Measurements from ENCODE around the gene PPM1D. TPM values are rescaled to one million over a fixed set of nuclear protein-coding genes. Genes with fewer than 3 reads are reported as not detected.

The PPM1D gene
- total RNA-seq, 1 donor: 15.6 TPM

DNA sequence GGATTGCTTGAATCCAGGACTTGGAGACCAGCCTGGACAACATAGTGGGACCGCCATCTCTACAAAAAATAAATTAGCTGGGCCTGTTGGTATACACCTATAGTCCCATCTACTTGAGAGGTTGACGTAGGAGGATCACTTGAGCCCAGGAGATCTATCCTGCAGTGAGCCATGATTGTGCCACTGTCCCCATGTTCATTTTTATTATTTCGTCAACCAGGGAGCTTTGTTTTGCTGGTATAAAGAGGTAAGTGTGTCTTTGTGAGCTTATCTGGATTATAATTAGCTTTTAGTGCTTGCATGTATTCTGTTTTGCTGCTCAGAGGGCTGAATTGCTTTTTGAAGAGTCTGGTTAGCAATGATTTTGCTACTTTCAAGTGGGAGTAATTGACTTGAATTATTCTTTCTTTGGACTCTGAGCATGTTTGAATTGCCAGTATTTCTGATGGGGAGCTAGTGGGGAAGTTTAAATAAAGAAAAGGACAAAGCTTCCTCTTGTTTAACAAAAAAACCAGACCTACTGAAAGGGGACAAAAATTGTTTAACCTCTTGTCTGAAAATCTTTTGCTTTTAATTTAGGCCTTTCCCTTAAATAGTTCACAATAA, 46.0 kb downstream of the PPM1D start:
- Histone ChIP-seq H4K20me1 (ENCODE audit: insufficient read depth, low read length) (peaks cover 11% of the 10 kb centered on the region), H3K4me3 (ENCODE audit: insufficient read depth, low read length) (no peak overlapping the region), H3K79me2 (ENCODE audit: insufficient read depth, low read length) (peaks cover 44% of the 10 kb centered on the region), H3K27ac (ENCODE audit: low read depth, low read length) (no peak overlapping the region), H2AFZ (ENCODE audit: low read length) (no peak overlapping the region), H3K4me1 (ENCODE audit: insufficient read depth, low read length) (peaks cover 5% of the 10 kb centered on the region), H3K27me3 (ENCODE audit: insufficient read depth, low read length) (no peaks in the 10 kb centered on the region), H3K4me2 (ENCODE audit: insufficient read depth, low read length) (no peak overlapping the region), H3K9me3 (ENCODE audit: low read depth, low read length) (no peaks in the 10 kb centered on the region), H3K36me3 (ENCODE audit: insufficient read depth, low read length) (peaks cover 22% of the 10 kb centered on the region)
- TF ChIP-seq CTCF (IDR thresholded peaks at IDR 0.05; ENCODE audit: extremely low read depth, low read depth, low read length): no peak
- DNase-seq (ENCODE audit: insufficient read length, low spot score, missing footprints): no peak

GRCh38 chr17:60646701-60647100, 46.7 kb downstream of the PPM1D start:
- TF ChIP-seq CTCF (IDR thresholded peaks at IDR 0.05; ENCODE audit: extremely low read depth, low read depth, low read length): no peak
- H2AFZ ChIP-seq (ENCODE audit: low read length): no peak overlapping the region
- H4K20me1 ChIP-seq (ENCODE audit: insufficient read depth, low read length): peaks cover 8% of the 10 kb centered on the region
- no peak overlapping the region for H3K27ac ChIP-seq (ENCODE audit: low read depth, low read length)
- no peak overlapping the region for H3K4me2 ChIP-seq (ENCODE audit: insufficient read depth, low read length)
- no peaks in the 10 kb centered on the region for H3K27me3 ChIP-seq (ENCODE audit: insufficient read depth, low read length)
- H3K36me3 ChIP-seq (ENCODE audit: insufficient read depth, low read length): peaks cover 23% of the 10 kb centered on the region
- no peak for DNase-seq (ENCODE audit: insufficient read length, low spot score, missing footprints)
- H3K9me3 ChIP-seq (ENCODE audit: low read depth, low read length): no peaks in the 10 kb centered on the region
- H3K4me1 ChIP-seq (ENCODE audit: insufficient read depth, low read length): peaks cover 3% of the 10 kb centered on the region
- no peak overlapping the region for H3K4me3 ChIP-seq (ENCODE audit: insufficient read depth, low read length)
- peaks cover 40% of the 10 kb centered on the region for H3K79me2 ChIP-seq (ENCODE audit: insufficient read depth, low read length)

DNA sequence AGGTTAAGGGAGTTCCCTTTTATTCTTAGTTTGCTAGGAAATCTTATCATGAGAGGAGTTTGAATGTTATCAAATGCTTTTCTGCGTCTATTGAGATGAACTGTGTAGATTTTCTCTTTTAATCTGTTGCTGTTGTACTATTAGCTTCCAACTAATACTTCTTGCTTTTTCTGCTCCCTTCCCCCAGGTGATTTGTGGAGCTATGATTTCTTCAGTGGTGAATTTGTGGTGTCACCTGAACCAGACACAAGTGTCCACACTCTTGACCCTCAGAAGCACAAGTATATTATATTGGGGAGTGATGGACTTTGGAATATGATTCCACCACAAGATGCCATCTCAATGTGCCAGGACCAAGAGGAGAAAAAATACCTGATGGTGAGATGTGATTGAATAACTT, 47.7 kb downstream of the PPM1D start:
- no peak for TF ChIP-seq CTCF (IDR thresholded peaks at IDR 0.05; ENCODE audit: extremely low read depth, low read depth, low read length)
- peaks cover 43% of the 10 kb centered on the region for H3K79me2 ChIP-seq (ENCODE audit: insufficient read depth, low read length)
- peaks cover 6% of the 10 kb centered on the region for H4K20me1 ChIP-seq (ENCODE audit: insufficient read depth, low read length)
- H3K27me3 ChIP-seq (ENCODE audit: insufficient read depth, low read length): no peaks in the 10 kb centered on the region
- no peak for DNase-seq (ENCODE audit: insufficient read length, low spot score, missing footprints)
- H2AFZ ChIP-seq (ENCODE audit: low read length): no peak overlapping the region
- no peaks in the 10 kb centered on the region for H3K9me3 ChIP-seq (ENCODE audit: low read depth, low read length)
- H3K4me3 ChIP-seq (ENCODE audit: insufficient read depth, low read length): no peak overlapping the region
- no peak overlapping the region for H3K4me2 ChIP-seq (ENCODE audit: insufficient read depth, low read length)
- H3K36me3 ChIP-seq (ENCODE audit: insufficient read depth, low read length): peaks cover 23% of the 10 kb centered on the region
- H3K4me1 ChIP-seq (ENCODE audit: insufficient read depth, low read length): no peaks in the 10 kb centered on the region
- no peak overlapping the region for H3K27ac ChIP-seq (ENCODE audit: low read depth, low read length)

GRCh38 chr17:60652454-60653247, 52.7 kb downstream of the PPM1D start:
- H3K27me3 ChIP-seq (ENCODE audit: insufficient read depth, low read length): no peaks in the 10 kb centered on the region
- H3K9me3 ChIP-seq (ENCODE audit: low read depth, low read length): no peaks in the 10 kb centered on the region
- H3K4me3 ChIP-seq (ENCODE audit: insufficient read depth, low read length): no peak overlapping the region
- peaks cover 23% of the 10 kb centered on the region for H3K36me3 ChIP-seq (ENCODE audit: insufficient read depth, low read length)
- no peak overlapping the region for H3K27ac ChIP-seq (ENCODE audit: low read depth, low read length)
- H3K4me2 ChIP-seq (ENCODE audit: insufficient read depth, low read length): no peak overlapping the region
- H2AFZ ChIP-seq (ENCODE audit: low read length): no peak overlapping the region
- H3K4me1 ChIP-seq (ENCODE audit: insufficient read depth, low read length): no peaks in the 10 kb centered on the region
- H4K20me1 ChIP-seq (ENCODE audit: insufficient read depth, low read length): peaks cover 9% of the 10 kb centered on the region
- H3K79me2 ChIP-seq (ENCODE audit: insufficient read depth, low read length): peaks cover 30% of the 10 kb centered on the region
- no peak for TF ChIP-seq CTCF (IDR thresholded peaks at IDR 0.05; ENCODE audit: extremely low read depth, low read depth, low read length)
- no peak for DNase-seq (ENCODE audit: insufficient read length, low spot score, missing footprints)

All from osteoblast (primary cell).